M059J (cell line): ENCODE measurements around the gene MFAP4. TPM values are rescaled to one million over a fixed set of nuclear protein-coding genes. Genes with fewer than 3 reads are reported as not detected.
A peak's percentile ranks its signal among the peaks of the same experiment; 100 is the strongest.

Experiments
- DNase-seq: peaks from one replicate; pipeline ENCODE4 v3.0.0-alpha.2; 2012; ENCODE audit warnings: low read depth
- total RNA-seq: library from RNA; depleted of rRNA; stranded (reverse); fragments of >200 nt; shearing (Covaris generic); gene quantifications from 2 replicates; pipeline ENCODE4 v1.2.3, GENCODE V29; 2014

The MFAP4 gene
- total RNA-seq, 1 experiment from 2014 or later: not detected

DNA sequence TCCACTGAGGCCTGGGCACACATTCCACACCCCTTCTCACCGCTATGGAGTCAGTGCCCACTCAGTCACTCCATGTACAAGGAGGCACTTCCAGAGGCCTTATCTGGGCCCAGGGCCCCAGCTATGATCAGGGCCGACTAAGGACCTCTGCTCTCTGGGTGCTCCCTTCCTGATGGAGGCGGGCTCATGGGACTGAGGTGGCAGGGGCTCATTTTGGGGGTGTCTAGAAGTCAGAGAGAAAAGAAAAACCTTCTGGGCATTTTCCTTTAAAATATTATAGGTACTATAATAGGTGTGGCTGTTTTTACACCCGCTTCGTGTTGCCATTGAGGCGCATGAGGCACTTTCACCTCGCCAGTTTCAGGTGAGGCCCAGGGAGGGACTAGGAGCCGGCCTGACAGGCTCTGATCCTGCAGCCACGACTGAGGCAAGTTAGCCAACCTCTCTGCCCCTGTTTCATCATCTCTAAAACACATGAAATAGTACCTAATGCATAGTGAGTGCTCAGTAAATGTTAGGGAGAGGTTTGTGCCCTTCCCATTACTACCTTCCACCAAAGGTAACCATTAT is 38.8 kb downstream of the MFAP4 start:
- no peak for DNase-seq

DNA sequence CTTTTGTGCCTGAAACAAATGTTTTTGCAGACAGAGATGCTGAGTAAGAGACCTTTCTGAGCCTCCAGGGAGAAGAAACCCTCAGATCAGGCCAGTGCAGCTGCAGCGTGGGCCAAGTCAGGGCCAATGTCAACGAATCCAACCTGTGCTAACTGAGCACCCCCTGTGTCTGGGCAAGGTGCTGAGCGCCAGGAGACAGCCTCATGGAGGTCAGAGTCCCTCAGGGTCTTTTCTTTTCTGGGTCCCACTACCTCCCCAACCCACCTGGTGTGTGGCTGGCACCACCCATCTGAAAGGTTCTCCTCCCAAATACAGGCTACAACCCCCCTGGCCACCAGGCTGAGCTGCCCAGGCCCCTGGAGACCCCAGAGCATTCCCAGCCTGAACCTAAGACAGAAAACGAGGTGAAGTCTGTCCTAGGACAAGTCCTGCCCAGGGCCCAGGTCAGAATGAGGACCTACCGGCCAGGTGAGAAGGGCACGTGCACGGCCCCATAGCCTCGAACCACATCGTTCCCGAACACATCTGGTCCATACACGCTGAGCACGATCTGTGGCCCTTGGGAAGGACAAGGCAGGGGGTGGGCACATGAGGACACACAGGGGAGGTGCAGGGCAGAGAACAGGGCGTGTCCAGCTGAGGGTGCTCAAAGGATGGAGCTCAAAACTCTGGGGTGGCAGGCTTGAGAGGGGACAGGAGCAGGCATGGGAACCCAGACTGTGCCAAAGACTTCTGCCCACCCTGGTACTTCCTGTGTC is 39.5 kb downstream of the MFAP4 start:
- no peak for DNase-seq

DNA sequence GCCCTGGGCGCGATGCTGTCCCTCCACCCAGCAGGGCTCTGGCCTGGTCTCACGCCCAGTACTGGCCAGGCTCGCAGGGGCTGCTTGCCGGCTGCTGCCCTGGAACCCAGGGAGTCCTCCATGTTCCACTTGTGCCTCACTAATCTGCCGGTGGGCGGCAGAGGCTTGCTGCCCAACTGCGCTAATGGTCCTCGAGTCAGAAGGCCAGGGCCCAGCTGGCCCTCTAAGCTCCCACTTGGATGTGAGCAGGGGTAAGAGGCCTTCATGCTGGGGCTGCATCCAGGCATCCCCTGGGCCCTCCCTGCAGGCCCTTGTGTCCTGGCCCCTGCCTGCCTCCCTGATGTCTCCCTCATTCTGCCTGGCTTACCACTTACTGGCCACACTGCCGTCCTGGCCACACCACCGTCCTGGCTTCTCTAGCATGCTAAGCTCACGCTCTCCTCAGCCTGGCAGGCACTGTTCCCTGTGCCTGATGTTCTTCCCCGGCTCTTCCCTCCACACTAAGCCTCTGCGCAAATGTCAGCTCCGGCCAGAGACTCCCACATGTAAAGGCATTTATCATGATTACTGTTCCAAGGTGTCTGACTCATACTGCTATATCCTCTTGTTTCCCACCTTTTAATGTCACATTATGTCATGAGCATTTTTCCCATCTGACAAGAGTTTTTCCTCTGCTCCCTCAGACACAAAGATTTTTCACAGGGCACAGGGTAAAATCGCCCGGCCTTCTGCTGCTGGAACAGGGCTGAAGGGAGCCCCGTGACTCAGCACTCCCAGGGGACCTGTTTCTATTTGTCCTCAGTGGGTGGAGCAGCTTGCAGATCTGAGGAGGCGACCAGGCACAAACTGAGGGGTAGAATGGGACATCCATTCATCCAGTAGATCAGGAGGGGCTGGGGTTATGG is 40.4 kb downstream of the MFAP4 start:
- peak; percentile 86 for DNase-seq

DNA sequence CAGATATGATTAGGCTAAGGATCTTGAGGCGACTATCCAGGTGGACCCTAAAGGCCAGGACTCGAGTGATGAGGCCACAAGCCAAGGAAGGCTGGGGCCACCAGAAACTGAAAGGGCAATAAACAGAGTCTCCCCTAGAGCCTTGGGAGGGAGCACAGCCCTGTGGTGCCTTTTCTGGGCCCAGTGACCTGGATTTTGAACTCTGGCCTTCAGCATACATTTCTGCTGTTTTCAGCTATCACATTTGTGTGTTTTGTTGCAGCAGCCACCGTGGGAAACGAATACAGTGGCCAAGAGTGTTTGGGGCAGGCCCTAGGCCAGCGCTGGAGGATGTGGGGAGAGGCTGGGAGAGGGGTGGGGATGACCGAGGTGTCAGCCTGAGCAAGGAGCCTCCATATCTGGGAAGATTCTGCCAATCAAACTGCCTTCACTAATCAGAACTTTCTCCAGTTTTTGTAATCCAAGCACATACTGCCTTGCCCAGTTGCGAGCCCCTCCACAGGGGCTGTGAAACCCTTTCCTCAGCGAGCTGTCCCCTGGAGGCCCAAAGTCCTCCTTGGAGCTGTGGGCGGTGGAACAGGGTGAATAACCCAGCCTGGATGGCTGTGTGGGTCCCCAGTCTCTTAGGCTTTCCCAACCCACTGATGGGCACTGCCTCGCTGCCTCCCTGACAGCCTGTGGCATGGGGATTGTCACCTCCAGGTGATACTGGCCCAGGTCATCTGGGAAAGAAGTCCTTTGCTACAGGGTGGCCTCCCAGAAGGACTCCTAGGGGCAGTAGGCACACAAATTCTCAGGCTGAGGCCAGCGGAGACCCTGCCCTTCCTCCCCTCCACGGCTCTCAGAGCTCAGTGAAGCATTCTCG is 41.3 kb downstream of the MFAP4 start:
- no peak for DNase-seq

DNA sequence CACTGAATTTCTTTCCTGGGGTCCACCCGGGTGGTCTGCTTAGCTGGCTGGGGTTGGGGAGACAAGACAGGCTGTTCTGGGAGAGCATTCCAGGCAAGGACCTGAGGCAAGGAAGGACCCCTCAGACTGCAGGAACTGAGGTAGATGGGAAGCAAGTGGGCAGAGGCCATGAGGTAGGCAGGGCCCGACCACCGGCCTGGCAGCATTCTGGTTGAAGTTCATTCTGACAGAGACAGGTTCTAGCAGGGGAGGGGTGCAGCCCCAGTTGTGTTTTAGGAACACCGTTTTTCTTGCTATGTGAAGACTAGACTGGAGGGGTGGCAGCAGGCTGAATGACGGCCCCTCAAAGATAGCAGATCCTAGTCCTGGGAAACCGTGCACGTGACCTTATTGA is 41.9 kb downstream of the MFAP4 start:
- no peak for DNase-seq

DNA sequence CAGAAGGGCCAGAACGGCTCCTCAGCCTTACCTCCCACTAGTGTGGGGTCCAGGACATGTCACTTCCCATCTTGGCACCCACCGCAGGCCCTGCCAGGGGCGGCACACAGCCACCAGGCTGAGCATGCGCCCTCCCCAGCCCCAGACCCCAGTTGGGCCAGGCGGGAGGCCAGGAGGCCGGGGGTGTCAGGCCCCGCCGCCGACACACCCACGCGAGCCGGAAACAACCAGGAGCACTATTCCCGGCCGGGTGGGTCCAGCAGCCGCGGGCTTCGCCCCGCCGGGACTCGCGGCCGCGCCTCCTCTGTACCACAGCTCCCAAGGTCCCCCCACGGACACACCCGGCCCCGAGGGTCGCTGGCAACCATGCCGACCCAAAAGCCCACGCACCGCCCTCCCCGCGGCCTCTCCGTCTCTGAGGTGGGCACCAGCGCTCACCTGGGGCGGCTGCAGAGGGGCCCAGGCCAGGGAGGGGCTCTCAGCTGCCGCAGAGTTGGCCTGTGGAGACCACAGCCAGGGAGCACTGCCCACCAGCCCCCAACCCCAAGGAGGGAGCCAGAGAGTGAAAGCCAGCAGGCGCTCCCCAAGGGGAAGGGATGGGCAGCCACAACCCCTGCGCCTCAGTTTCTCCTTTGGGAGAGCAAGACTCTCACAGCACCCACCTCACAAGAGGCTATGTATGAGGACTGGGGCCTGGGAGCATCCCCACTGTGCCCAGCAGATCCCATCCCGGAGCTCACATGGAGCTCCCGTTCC is 42.5 kb downstream of the MFAP4 start:
- no peak for DNase-seq

DNA sequence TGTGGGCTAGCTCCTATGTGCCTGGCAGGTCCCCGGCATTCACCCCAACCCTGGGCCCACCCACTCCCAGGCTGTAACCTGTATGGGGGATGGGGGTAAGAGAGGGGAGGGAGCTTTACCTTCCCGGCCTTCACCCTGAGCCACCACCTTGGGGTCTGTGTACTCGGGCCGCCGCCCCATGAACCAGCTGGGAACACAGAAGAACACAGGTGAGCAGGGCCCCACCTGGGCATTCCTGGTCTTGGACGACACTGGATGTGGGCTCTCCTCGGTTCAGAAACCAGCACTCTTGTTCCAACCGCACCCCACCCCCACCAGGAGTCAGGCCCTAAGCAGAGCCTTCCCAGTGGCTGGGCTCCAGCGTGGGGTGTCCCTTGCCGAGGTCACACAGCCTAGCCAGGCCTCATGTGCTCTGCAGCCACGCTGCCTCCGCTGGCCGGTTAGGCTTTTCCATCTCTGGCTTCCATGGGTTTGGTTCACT is 43.3 kb downstream of the MFAP4 start:
- no peak for DNase-seq

DNA sequence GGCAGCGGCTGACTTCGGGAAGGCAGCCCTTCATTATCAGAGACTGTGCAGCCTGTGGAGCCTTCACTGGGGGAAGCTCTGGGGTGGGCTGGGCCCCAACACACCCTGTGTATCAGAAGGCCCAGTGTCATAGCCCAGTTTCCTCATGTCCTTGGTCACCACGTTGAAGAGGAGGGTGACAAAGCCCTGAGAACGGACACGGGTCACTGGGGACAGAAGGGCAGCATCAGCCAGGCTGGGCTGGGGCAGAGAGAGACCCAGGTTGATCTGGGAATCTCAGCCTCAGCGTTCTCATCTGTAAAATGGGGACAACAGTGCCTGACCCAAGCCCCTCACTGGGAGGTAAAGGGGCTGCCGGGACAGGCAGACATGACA is 43.7 kb downstream of the MFAP4 start:
- no peak for DNase-seq

DNA sequence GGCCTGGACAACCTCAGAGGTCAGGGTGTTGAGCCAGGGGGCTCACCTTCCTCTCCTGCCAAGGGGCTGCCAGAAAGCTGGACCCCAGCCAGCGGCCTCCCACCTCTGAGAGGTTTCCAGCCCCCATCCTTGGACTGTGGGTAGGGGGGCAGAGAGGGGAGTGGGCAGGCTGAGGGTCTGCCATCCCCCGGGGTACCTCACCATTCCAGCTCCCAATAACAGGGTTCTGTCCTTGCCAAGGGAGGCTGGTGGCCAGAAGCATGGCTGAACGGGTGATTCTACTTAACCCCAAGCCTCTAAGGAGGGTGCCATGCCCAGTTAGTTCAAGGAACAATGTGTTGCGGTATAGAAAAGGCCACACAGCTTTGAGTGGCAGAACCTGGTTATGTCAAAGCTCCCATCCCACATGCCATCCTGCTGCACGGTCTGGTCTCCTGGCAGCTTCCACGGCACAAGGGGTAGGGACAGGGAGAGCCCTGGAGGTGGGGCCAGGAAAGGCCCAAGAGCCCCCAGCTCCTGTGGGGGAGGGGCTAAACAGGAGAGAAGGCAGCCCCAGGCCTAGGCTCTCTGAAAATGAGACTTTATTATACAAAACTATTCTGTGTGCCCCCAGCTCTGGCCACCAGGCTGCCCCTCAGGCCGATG is 44.3 kb downstream of the MFAP4 start:
- no peak for DNase-seq

DNA sequence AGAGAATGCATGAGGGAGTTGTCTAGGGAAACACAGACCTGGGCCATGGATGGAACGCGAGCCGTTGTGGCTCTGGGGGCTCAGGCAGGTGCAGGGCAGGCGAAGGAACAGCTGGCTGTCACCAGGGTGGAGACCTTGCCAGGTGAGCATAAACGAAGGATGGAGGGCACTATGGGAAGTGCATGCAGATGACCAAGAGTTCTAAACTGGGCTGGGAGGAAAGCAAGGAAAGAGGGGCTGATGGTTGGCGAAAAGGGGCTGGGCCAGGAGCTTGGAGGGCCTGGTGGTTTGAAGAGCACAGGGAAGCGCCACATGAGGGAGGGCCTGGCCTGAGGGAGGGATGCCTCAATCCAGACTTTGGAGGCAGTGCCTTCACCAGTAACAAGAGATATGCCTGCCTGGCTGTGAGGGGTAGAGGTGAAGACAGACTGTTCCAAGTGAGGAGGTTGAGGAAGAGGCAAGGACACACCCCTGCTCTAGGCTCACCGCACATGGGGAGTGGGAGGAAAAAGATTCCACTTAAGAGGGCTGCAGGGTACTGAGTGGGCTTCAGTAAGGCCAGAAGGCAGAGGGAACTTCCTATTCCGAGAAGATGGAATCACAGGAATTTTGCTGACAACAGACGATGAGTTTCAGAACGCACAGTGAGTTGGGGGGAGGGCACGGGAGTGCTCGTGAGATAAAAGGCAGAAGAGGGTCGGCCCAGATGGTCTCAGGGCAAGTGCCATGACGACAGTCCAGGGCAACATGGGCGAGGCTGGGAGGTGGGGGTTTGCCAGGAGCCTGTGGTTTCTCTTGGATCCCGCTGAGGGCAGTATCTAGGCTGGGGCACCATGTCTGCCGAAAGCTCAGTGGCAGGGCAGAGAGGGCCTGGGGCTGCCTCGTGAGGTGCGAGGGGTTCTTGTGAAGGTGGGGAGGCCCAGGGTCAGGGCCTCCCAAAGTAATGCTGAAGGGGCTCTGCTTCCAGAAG is 45.1 kb downstream of the MFAP4 start:
- no peak for DNase-seq

DNA sequence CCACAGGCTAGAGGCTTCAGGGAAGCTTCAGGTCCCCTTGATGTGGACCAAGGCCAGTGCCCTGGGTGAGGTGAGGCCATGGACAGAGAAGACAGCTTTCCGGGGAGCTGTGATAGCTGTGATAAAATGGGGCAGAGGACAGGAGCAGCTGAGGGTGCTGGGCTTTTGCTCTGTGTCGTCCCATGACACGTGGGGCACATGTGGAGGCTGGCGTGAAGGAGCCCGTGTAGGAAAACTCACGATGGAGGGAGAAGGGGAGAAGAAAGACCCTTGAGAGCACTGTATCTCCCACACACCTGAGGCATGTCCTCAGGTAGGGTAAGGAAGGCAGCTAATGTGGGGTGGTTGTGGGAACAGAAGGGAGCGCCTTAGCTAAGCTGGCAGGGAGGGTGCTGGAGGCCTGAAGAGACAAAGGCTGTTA is 45.8 kb downstream of the MFAP4 start:
- DNase-seq: no peak

DNA sequence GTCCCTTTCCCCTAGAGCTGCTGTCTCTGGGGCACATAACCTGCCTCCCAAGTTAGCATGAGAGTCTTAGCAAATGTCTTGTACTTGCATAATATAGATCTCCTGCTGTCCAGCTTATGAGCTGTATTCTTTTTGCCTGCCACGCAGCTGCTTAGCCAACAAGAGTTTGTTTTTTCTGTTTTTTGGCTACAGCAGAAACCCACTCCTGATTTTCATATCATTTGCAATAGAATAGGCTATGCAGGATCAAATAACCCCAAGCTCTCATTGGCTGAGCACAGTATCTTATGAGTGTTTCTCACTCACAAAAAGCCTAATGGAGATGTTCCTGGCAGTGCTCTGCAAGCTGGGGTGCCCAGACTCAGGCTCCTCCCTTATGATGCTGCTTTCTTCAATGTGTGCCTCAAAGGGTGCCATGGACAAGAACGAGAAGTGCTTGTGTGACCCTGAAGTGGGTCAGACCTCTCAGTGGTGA is 47.6 kb downstream of the MFAP4 start:
- no peak for DNase-seq

DNA sequence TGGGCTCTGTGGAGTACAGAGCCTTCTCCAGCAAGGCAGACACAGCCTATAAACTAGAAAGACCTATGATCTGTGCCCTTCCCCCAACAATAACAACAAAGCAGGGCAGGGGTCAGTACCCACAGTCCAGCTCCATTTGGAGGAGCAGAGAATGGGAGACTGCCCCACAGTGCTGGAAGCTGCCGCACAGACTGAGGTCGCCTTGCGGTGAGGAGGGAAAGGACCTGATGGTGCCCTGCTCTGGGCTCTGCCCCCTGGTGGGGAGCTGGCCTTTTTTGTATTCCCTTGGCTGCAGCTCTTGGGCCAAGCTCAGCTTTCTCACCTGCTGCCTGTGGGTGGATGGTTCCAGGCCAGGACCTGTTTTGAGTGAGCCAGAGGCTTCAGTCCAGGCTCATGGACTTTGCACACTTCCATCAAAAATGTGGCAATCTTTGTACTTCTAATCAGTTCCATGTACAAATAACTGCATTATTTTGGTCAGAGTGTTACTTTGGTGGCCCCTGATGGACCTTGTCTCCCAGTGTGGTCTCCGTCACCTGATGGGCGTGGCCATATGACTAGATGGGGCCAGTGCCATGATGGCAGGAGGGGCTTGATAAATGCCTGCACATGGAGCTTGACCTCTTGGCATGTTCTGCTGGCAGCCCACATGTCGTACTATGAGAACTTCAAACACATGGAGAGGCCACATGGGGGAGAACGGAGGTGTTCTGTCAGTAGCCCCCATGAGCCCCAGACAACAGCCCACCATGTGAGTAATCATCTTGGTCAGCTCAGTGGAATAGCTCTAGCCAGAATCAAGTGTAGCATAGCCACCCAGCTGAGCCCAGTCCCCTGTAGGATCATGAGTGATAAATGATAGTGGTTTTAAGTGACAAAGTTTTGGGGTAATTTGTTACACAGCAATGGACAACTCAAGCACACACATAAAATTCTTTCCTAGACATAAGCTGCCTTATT is 48.7 kb downstream of the MFAP4 start:
- peak; percentile 37 for DNase-seq

DNA sequence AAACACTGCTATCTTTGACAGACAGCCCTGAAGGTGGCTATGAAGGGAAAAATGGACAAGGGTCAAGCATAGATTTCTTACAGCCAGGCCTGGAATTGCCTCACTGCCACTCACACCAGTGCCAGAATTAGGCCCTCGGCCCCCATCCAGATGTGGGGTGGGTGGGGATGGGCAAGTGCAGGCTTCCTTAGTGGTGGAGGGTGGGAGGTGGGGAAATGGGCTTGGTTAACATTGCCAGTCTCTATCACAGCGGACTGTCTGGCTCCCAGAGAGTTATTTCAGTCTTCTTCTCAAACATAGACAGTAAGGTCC is 49.3 kb downstream of the MFAP4 start:
- DNase-seq: no peak

DNA sequence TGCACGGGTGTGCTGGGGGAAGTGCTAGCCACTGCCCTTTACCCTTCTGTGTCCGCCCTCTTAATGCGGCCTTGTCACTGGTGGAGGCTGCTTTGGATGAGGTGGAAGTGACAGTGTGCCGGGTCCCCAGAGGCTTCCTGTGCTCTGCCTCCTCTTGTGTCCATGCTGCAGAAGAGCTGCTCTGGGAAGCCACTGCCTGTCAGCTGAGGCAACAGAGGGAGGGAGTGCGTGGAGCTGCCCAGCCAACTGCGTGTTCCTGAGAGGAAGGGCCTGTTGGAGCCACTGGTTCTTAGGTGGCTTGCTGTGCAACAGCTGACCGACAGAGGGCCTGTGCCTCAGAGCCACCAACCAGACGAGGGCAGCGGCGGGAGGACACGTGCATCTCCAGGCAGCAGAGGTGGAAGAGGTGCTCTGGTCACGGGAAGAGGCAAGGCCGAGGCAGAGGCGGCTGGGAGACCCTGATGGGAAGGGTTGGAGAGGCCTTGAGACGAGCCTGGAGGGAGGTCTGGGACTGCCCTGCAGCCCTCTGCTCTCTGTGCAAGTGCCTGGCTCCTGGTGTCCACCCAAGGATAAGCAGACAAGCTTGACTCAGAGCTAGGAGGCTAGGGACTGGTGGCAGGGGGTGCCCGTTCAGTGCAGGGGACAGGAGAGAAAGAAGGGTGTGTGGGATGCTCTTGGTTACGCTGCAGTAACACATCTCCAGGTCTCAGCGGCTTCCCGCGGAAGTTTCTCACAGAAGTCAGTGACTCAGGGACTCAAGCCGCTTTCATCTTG is 49.9 kb downstream of the MFAP4 start:
- no peak for DNase-seq

DNA sequence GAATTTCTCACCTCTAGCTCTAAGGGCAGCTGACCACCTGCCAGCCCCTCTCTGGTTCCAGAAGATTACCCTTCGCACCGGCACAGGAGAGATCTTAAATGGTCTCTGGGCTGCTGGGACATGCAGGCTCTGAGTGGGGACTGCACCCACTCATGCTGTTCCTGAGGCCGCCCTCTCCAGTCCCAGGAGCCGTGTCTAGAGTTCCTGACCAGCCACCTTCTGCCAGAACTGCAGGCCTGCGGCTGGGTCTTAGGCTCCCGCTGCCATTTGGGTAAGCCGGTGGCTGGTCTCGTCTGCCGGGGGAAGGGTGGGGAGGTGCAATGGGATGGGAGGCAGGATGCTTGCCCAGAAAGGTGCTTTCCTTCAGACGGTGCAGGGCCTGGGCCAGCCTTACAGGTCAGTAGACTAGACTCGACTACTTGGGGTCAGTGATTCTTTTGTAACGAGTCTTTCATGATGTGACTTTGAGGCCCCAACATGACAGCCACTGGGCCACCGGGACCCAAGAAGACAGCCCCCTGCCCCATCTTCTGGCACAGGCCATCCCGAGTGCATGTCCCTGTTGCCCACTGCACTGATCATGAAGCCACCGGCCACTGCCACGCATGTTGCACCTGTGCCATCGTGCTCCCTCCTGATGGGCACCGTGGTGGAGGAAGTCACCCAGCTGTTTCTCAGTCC is 50.9 kb downstream of the MFAP4 start:
- no peak for DNase-seq

DNA sequence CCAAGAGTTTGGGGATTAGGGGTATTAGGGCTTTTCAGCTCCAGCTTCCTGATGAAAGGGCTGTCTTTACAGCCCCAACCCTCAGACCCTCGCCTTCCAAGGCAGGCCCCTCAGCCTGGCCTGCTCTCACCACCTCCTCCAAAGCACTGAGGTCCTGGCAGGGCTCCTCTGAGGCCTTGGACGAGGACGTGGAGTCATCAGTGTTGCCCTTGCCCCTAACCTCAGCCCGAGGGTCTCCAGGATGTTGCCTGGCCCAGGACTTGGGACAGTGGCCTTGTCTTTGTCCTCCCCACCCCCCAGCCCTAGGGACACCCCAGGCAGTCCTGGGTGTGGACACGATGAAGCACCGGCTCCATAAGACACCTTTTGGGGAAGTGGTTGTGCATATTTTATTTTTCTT is 52.7 kb downstream of the MFAP4 start:
- no peak for DNase-seq
